ENCODE data around the gene MUSK.

Gene MUSK

DNA sequence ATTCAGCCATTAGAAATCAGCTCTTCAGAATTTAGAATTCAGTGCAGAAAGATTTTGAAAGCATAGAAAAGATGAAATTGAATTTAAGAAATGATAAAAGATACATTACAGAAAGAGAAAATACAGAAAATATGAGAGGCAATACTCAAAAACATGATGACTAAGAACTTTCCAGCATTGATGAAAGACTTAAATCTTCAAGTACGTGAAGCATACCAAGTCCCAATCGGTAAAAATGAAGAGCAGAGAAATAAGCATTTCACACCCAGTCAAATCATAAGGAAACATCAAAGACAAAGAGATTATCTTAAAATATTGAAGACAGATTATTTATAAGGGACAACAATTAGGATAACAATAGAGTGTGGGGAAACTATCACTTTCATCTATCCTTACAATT, 35.1 kb downstream of the MUSK start:
- H3K36me3 ChIP-seq (ENCODE audit: control insufficient read depth, insufficient read depth, low read length) = no peaks in the 10 kb centered on the region
- H3K9ac ChIP-seq = no peak overlapping the region
- no peaks in the 10 kb centered on the region for H3K27me3 ChIP-seq (ENCODE audit: control insufficient read depth, insufficient read depth, low read length)
- no peaks in the 10 kb centered on the region for H3K4me1 ChIP-seq
- no peak overlapping the region for H3K27ac ChIP-seq
- no peaks in the 10 kb centered on the region for H3K79me2 ChIP-seq
- H3K4me3 ChIP-seq (ENCODE audit: low read depth, low read length) = no peak overlapping the region
- no peak for TF ChIP-seq CTCF (IDR thresholded peaks at IDR 0.05)
- no peaks in the 10 kb centered on the region for H3K9me3 ChIP-seq (ENCODE audit: control insufficient read depth, low read length)
- H3K4me2 ChIP-seq (ENCODE audit: low read length) = no peak overlapping the region
- no peak overlapping the region for H2AFZ ChIP-seq

GRCh38 chr9:110707419-110707818, 38.8 kb downstream of the MUSK start:
- TF ChIP-seq CTCF (IDR thresholded peaks at IDR 0.05) = no peak
- H3K4me2 ChIP-seq (ENCODE audit: low read length) = no peak overlapping the region
- H3K9ac ChIP-seq = no peak overlapping the region
- no peaks in the 10 kb centered on the region for H3K27me3 ChIP-seq (ENCODE audit: control insufficient read depth, insufficient read depth, low read length)
- H3K9me3 ChIP-seq (ENCODE audit: control insufficient read depth, low read length) = no peaks in the 10 kb centered on the region
- no peak overlapping the region for H3K4me3 ChIP-seq (ENCODE audit: low read depth, low read length)
- H2AFZ ChIP-seq = no peak overlapping the region
- no peaks in the 10 kb centered on the region for H3K79me2 ChIP-seq
- H3K36me3 ChIP-seq (ENCODE audit: control insufficient read depth, insufficient read depth, low read length) = no peaks in the 10 kb centered on the region
- H3K4me1 ChIP-seq = no peaks in the 10 kb centered on the region
- no peak overlapping the region for H3K27ac ChIP-seq

GRCh38 chr9:110710420-110710819, 41.8 kb downstream of the MUSK start:
- TF ChIP-seq CTCF (IDR thresholded peaks at IDR 0.05) = no peak
- Histone ChIP-seq H3K9ac (no peak overlapping the region), H3K27ac (no peak overlapping the region), H2AFZ (no peak overlapping the region), H3K79me2 (no peaks in the 10 kb centered on the region), H3K27me3 (ENCODE audit: control insufficient read depth, insufficient read depth, low read length) (no peaks in the 10 kb centered on the region), H3K4me1 (no peaks in the 10 kb centered on the region), H3K9me3 (ENCODE audit: control insufficient read depth, low read length) (no peaks in the 10 kb centered on the region), H3K4me3 (ENCODE audit: low read depth, low read length) (no peak overlapping the region), H3K4me2 (ENCODE audit: low read length) (no peak overlapping the region), H3K36me3 (ENCODE audit: control insufficient read depth, insufficient read depth, low read length) (no peaks in the 10 kb centered on the region)

DNA sequence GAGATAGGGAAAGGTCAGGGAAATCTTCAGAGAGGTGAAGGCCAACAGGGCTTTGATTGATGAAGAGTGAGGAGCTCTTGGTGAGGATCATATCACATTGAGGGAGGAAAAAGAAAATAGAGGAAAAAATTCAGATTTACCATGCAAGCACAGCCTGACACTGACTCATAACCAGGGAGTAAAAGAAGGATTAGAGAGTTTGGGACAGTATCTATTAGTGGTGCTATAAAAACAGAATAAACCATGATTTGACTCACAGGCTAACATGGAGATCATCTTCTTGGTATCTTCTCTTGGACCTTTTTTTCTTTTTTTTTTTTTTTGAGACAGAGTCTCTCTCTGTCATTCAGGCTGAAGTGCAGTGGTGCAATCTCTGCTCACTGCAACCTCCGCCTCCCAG, 44.4 kb downstream of the MUSK start:
- no peaks in the 10 kb centered on the region for H3K79me2 ChIP-seq

More for the DNA sequence above, 44.4 kb downstream of the MUSK start:
- H3K9me3 ChIP-seq (ENCODE audit: control insufficient read depth, low read length) = no peaks in the 10 kb centered on the region
- H3K36me3 ChIP-seq (ENCODE audit: control insufficient read depth, insufficient read depth, low read length) = no peaks in the 10 kb centered on the region
- no peak overlapping the region for H3K27ac ChIP-seq
- no peaks in the 10 kb centered on the region for H3K4me1 ChIP-seq
- H3K4me3 ChIP-seq (ENCODE audit: low read depth, low read length) = no peak overlapping the region
- no peak for TF ChIP-seq CTCF (IDR thresholded peaks at IDR 0.05)
- H3K27me3 ChIP-seq (ENCODE audit: control insufficient read depth, insufficient read depth, low read length) = no peaks in the 10 kb centered on the region
- no peak overlapping the region for H3K9ac ChIP-seq
- H3K4me2 ChIP-seq (ENCODE audit: low read length) = no peak overlapping the region
- no peak overlapping the region for H2AFZ ChIP-seq

Measured in parathyroid adenoma (tissue), 2 donors.